HepG2 (cell line): Measurements from ENCODE around the gene HSCB. TPM values are rescaled to one million over a fixed set of nuclear protein-coding genes. Genes with fewer than 3 reads are reported as not detected.
A peak's percentile ranks its signal among the peaks of the same experiment; 100 is the strongest.

Experiments
- AHR ChIP-seq: IDR thresholded peaks from 2 replicates; pipeline ENCODE4 v1.6.1; 2018; ENCODE audit warnings: missing genetic modification reagents, missing compliant biosample characterization
- CBX1 ChIP-seq: IDR thresholded peaks from one replicate; pipeline ENCODE4 v1.6.1; 2016; ENCODE audit warnings: antibody characterized with exemption, low read depth
- FOXP1 ChIP-seq, 2 experiments: fragments of 450-650 bp in 1 of 2; IDR thresholded peaks; 2 replicates each; pipeline ENCODE4 v1.6.1; 2017 to 2018; ENCODE audit warnings: antibody characterized with exemption in 1 of 2
- HDAC1 ChIP-seq: sonication (generic); formaldehyde crosslinking; IDR thresholded peaks from 2 replicates; pipeline ENCODE4 v1.5.1; 2020; ENCODE audit warnings: mild to moderate bottlenecking, missing genetic modification reagents
- IRF9 ChIP-seq: sonication (generic); formaldehyde crosslinking; IDR thresholded peaks from 2 replicates; pipeline ENCODE4 v1.8.0; 2022; ENCODE audit warnings: missing genetic modification reagents, mild to moderate bottlenecking, borderline replicate concordance
- KLF6 ChIP-seq: IDR thresholded peaks from 2 replicates; pipeline ENCODE4 v1.8.0; 2016; ENCODE audit warnings: missing biosample characterization, missing genetic modification reagents
- MAFF ChIP-seq: IDR thresholded peaks from 2 replicates; pipeline ENCODE4 v1.6.1; 2011; ENCODE audit warnings: low read depth, low read length, improper control_type of control experiment
- RAD21 ChIP-seq: fragments of 450-650 bp; formaldehyde crosslinking; IDR thresholded peaks from 2 replicates; pipeline ENCODE4 v1.5.0; 2020; ENCODE audit warnings: mild to moderate bottlenecking
- RARG ChIP-seq: sonication (generic); formaldehyde crosslinking; IDR thresholded peaks from 2 replicates; pipeline ENCODE4 v1.4.0; 2020; ENCODE audit warnings: low read depth, mild to moderate bottlenecking, missing genetic modification reagents
- REPIN1 ChIP-seq: sonication (generic); formaldehyde crosslinking; IDR thresholded peaks from 2 replicates; pipeline ENCODE4 v1.8.0; 2022; ENCODE audit warnings: missing genetic modification reagents, low read depth, mild to moderate bottlenecking, borderline replicate concordance
- SIX4 ChIP-seq: sonication (generic); formaldehyde crosslinking; IDR thresholded peaks from 2 replicates; pipeline ENCODE4 v1.4.0; 2020; ENCODE audit warnings: missing genetic modification reagents
- SYNCRIP ChIP-seq: fragments of 200-400 bp; formaldehyde crosslinking; IDR thresholded peaks from 2 replicates; pipeline ENCODE4 v1.6.1; 2018; ENCODE audit warnings: mild to moderate bottlenecking, low read depth, low read length; ENCODE audit not compliant: insufficient read depth
- TOPORS ChIP-seq: sonication (generic); formaldehyde crosslinking; IDR thresholded peaks from 2 replicates; pipeline ENCODE4 v1.8.0; 2023; ENCODE audit warnings: mild to moderate bottlenecking, missing genetic modification reagents
- ZNF124 ChIP-seq: sonication (generic); formaldehyde crosslinking; IDR thresholded peaks from 2 replicates; pipeline ENCODE4 v1.4.0; 2020; ENCODE audit warnings: missing genetic modification reagents
- ZNF24 ChIP-seq: fragments of 450-650 bp; IDR thresholded peaks from 2 replicates; pipeline ENCODE4 v1.6.1; 2017; ENCODE audit warnings: antibody characterized with exemption, mild to moderate bottlenecking
- ZNF296 ChIP-seq: sonication (generic); formaldehyde crosslinking; conservative IDR thresholded peaks from 2 replicates; pipeline ENCODE4 v1.5.0; 2020; ENCODE audit warnings: mild to moderate bottlenecking, missing genetic modification reagents
- ZNF382 ChIP-seq: sonication (generic); formaldehyde crosslinking; IDR thresholded peaks from 2 replicates; pipeline ENCODE4 v1.5.0; 2020; ENCODE audit warnings: missing genetic modification reagents, mild to moderate bottlenecking, borderline replicate concordance
- ZNF660 ChIP-seq: sonication (generic); formaldehyde crosslinking; IDR thresholded peaks from 2 replicates; pipeline ENCODE4 v1.5.1; 2020; ENCODE audit warnings: mild to moderate bottlenecking, low read depth, missing genetic modification reagents, borderline replicate concordance
- ZNF768 ChIP-seq: sonication (generic); formaldehyde crosslinking; IDR thresholded peaks from 2 replicates; pipeline ENCODE4 v1.4.0; 2020; ENCODE audit warnings: missing genetic modification reagents
- ZSCAN22 ChIP-seq: sonication (generic); formaldehyde crosslinking; IDR thresholded peaks from 2 replicates; pipeline ENCODE4 v1.4.0; 2020; ENCODE audit warnings: mild to moderate bottlenecking, missing genetic modification reagents
- polyA plus RNA-seq, 8 experiments: library from polyadenylated mRNA; depleted of rRNA in 3 of 8; stranded (reverse) in 7 of 8; unstranded in 1 of 8; fragments of >200 nt; fragmentation: Illumina TruSeq in 4 of 8; extraction: Trizol in 4 of 8; gene quantifications; 2 replicates each; pipeline versions ENCODE4 v1.2.1 to v1.2.3, GENCODE V29; 2011 to 2016; ENCODE audit warnings: low read depth in 4 of 8, missing spikeins in 1 of 8, mixed read lengths in 1 of 8; ENCODE audit not compliant: insufficient read depth in 1 of 8
- total RNA-seq, 5 experiments: library from RNA; depleted of rRNA; stranded (reverse); fragments of >200 nt; fragmentation: Illumina TruSeq; extraction: Trizol; gene quantifications; 2 replicates each; pipeline ENCODE4 v1.2.3, GENCODE V29; 2016; ENCODE audit warnings: low read depth in 1 of 5
- TF ChIP-seq, protein P1 (sequence below): sonication (generic); formaldehyde crosslinking; IDR thresholded peaks from 2 replicates; pipeline ENCODE4 v1.4.0; 2020; ENCODE audit warnings: mild to moderate bottlenecking, low read depth, missing genetic modification reagents
- TF ChIP-seq, protein P2 (sequence below): sonication (generic); formaldehyde crosslinking; IDR thresholded peaks from 2 replicates; pipeline ENCODE4 v1.5.0; 2020; ENCODE audit warnings: missing genetic modification reagents
- TF ChIP-seq, protein P3 (sequence below): IDR thresholded peaks from 2 replicates; pipeline ENCODE4 v1.6.1; 2016

Gene HSCB
- total and polyA plus RNA-seq, 2 of the 13 experiments (the other 11 are each of a cell fraction or from before 2014, with no cell fraction given), result 15.4 to 20.9 TPM

- TF ChIP-seq ZNF124 (CRISPR knock-in tag) (peak; percentile 18; the same call in 1 of the 2 replicates), ZNF768 (CRISPR knock-in tag) (peak; percentile 59), ZNF296 (CRISPR knock-in tag) (0 out of 2 replicates have a peak, but pooled peaks have one; percentile 30), SIX4 (peak; percentile 7; the same call in 1 of the 2 replicates), ZNF660 (CRISPR knock-in tag) (no peak), ZNF382 (no peak), KLF6 (peak; percentile 92), SYNCRIP (no peak), AHR (CRISPR knock-in tag) (0 out of 2 replicates have a peak, but pooled peaks have one; percentile 29), REPIN1 (peak; percentile 64; the same call in 1 of the 2 replicates), RAD21 (CRISPR knock-in tag) (peak; percentile 49; the same call in 1 of the 2 replicates), HDAC1 (peak; percentile 78; the same call in 1 of the 2 replicates), CBX1 (peak; percentile 66), TOPORS (CRISPR knock-in tag) (no peak), FOXP1 (IDR thresholded peaks at IDR 0.05) (no peak), FOXP1 (CRISPR knock-in tag; IDR thresholded peaks at IDR 0.05) (no peak), MAFF (no peak), IRF9 (CRISPR knock-in tag) (peak; percentile 92; the same call in 1 of the 2 replicates), ZNF24 (no peak), ZSCAN22 (no peak), RARG (0 out of 2 replicates have a peak, but pooled peaks have one; percentile 26)
- TF ChIP-seq, protein P1, sequence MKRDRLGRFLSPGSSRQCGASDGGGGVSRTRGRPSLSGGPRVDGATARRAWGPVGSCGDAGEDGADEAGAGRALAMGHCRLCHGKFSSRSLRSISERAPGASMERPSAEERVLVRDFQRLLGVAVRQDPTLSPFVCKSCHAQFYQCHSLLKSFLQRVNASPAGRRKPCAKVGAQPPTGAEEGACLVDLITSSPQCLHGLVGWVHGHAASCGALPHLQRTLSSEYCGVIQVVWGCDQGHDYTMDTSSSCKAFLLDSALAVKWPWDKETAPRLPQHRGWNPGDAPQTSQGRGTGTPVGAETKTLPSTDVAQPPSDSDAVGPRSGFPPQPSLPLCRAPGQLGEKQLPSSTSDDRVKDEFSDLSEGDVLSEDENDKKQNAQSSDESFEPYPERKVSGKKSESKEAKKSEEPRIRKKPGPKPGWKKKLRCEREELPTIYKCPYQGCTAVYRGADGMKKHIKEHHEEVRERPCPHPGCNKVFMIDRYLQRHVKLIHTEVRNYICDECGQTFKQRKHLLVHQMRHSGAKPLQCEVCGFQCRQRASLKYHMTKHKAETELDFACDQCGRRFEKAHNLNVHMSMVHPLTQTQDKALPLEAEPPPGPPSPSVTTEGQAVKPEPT (CRISPR knock-in tag), result no peak
- TF ChIP-seq, protein P2, sequence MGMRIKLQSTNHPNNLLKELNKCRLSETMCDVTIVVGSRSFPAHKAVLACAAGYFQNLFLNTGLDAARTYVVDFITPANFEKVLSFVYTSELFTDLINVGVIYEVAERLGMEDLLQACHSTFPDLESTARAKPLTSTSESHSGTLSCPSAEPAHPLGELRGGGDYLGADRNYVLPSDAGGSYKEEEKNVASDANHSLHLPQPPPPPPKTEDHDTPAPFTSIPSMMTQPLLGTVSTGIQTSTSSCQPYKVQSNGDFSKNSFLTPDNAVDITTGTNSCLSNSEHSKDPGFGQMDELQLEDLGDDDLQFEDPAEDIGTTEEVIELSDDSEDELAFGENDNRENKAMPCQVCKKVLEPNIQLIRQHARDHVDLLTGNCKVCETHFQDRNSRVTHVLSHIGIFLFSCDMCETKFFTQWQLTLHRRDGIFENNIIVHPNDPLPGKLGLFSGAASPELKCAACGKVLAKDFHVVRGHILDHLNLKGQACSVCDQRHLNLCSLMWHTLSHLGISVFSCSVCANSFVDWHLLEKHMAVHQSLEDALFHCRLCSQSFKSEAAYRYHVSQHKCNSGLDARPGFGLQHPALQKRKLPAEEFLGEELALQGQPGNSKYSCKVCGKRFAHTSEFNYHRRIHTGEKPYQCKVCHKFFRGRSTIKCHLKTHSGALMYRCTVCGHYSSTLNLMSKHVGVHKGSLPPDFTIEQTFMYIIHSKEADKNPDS (CRISPR knock-in tag), result no peak; the same call in 1 of the 2 replicates
- TF ChIP-seq, protein P3, sequence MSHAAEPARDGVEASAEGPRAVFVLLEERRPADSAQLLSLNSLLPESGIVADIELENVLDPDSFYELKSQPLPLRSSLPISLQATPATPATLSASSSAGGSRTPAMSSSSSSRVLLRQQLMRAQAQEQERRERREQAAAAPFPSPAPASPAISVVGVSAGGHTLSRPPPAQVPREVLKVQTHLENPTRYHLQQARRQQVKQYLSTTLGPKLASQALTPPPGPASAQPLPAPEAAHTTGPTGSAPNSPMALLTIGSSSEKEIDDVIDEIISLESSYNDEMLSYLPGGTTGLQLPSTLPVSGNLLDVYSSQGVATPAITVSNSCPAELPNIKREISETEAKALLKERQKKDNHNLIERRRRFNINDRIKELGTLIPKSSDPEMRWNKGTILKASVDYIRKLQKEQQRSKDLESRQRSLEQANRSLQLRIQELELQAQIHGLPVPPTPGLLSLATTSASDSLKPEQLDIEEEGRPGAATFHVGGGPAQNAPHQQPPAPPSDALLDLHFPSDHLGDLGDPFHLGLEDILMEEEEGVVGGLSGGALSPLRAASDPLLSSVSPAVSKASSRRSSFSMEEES (CRISPR knock-in tag), result peak; percentile 48; the same call in 1 of the 2 replicates
Measured at GRCh38 chr22:28800308-28801041, 58.6 kb downstream of the HSCB start, which contains the start of gene XBP1 (continued).
